Measurements from ENCODE around the gene GNMT.
A peak's percentile ranks its signal among the peaks of the same experiment; 100 is the strongest.
"Not testable (repeated sequence)": the region's sequence is repeated elsewhere in the genome, so short reads cannot be mapped to it uniquely, and the experiment has no call there.

Gene GNMT

DNA sequence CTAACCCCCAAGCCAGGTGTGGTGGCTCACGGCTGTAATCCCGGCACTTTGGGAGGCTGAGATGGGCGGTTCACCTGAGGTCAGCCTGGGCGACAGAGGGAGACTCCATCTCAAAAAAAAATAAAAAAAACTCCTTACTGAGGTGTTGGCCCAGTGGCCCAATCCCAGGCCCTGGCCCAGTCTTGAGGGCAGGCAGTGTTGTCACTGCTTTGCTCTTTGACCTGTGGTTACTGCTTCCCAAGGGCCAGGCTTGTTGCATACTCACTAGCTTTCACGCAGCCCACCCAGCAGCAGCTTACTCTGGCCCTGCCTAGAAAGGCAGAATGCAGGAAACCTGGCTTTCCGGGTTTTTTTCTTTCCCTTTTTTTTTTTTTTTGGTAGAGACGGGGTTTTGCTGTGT lies 18.1 kb upstream of the GNMT start:
- no peak for DNase-seq

DNA sequence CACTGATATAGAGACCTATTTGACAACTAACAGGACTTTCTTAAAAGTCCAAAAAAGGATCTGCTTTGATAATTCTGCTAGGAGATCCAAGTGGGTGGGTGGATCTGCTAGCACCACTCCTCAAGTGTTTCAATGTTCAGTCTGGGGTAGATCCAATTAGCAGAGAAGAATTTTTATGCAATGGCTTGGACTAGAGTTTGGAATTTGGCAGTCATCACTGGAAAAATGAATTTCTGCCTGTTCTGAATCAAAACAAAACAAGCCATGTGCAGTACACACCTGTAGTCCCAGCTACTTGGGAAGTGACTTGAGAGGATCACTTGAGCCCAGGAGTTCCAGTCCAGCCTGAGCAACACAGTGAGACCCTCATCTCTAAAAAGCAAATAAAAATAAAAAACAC lies 12.6 kb upstream of the GNMT start:
- no peak for DNase-seq

DNA sequence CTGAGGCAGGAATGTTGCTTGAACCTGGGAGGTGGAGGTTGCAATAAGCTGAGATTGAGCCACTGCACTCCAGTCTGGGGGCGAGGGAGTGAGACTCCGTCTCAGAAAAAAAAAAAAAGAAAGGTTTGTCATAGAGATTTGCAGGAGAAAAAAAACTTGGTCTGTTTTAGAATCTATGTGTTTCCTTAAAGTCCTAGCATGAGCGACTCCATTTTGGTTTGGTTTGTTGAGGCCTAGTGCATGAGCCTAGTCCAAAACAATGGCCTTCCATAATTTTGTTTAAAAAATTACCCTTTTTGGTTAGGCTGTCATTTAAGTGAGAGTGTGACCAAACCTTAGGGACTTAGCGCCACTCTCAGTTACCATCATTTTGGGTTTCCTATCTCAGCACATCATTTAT lies 8.2 kb upstream of the GNMT start:
- no peak for DNase-seq

DNA sequence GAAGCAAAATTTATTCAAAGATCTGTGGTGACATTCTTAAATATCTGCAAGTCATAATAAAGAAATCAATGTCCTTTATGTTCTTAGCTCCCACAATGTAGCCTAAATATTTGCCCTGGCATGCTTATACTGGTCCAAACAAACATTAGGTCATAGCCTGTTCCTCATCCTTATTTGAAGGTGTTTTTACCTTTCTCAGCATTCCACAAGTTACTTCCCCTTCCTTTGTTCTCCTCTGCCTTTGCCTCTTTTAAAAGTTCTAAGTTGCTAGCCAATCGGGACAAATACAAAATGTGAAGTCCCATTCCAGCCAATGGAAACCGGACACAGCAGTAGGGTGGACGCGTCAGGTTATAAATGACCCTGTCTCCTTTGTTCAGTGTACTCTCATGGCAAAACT lies 6.1 kb upstream of the GNMT start:
- not testable (repeated sequence) for DNase-seq

DNA sequence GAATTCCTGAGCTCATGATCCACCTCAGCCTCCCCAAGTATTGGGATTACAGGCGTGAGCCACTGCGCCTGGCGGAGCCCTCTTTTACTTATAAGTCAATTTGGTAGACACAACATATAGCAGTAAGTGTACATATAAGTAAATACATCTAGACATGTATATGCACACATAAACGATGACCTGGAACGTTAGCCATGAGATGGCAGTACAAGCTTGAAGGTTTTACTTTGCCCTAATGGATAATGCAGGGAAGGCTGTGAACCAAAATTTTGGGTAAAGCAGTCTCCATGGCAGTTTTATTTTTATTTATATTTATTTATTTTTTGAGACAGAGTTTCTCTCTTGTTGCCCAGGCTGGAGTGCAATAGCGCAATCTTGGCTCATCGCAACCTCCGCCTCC lies 2.4 kb upstream of the GNMT start:
- no peak for DNase-seq

DNA sequence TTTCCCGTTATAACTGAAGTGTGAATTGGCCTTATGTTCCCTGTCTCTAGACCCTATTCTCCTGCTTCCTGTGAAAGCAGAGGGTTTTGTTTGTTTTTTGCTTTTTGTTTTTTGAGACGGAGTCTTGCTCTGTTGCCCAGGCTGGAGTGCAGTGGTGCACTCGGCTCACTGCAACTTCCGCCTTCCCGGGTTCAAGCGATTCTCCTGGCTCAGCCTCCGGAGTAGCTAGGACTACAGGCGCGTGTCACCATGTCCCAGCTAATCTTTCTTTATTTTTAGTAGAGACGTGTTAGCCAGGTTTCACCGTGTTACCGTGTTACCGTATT lies 674 bp upstream of the GNMT start:
- DNase-seq, result peak; percentile 10

DNA sequence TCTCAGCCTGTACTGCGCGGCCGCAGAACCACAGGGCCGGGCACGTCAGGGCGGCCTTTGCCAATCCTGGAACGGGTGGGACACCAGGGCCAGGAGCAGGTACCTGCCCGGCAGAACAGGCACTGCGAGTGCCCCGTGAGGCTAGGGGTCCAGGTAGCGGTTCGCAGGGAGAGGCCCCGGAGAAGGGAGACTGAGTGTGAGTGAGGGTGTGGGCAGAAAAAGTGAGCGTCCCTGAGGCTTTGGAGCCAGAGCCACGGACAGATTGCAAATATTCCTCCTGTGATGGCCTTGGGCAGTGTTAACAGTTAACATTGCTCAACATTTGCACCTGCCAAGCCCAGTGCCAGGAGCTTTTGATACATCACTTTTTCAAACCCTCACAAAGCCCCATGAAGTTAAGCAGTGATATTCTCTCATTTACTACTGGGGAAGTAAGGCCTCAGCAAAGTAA lies 491 bp downstream of the GNMT start:
- DNase-seq, result no peak

DNA sequence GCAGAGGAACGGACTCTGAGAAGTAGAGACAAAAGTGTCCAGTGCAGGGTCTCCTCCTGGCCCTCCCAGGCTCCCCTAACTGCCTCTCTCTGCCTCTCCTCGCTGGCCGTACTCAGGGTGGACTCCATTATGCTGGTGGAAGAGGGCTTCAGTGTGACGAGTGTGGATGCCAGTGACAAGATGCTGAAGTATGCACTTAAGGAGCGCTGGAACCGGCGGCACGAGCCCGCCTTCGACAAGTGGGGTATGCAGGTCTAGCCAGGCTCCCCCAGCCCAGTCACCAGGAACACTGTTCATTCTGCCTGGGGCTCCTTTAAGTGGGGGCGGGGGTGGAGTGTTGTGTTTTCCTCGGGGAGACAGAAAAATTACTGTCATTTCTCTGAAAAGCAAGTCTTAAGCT lies 1.5 kb downstream of the GNMT start:
- DNase-seq, result no peak

DNA sequence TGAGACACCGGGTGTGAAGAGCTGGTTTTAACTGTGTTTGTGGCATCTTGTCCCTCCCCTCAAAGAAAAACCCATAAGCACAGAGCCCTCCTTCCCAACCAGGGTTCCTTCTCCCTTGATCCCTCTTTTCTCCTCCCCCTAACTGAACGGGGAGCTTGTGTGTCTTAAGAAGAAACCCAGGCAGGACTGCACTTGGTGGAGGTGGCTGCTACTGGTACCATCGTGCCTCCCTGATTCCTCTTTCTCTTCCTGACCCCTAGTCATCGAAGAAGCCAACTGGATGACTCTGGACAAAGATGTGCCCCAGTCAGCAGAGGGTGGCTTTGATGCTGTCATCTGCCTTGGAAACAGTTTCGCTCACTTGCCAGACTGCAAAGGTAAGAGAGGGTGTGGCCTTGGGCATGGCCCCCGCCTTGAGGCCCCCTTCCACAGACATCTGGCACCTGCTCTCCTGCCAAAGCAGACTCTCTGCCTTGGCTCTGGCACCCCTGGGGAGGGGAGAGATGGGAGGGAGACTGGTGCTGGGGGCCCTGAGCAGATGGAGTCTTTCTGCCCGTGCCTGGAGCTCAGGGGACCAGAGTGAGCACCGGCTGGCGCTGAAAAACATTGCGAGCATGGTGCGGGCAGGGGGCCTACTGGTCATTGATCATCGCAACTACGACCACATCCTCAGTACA lies 2.1 kb downstream of the GNMT start:
- no peak for DNase-seq

DNA sequence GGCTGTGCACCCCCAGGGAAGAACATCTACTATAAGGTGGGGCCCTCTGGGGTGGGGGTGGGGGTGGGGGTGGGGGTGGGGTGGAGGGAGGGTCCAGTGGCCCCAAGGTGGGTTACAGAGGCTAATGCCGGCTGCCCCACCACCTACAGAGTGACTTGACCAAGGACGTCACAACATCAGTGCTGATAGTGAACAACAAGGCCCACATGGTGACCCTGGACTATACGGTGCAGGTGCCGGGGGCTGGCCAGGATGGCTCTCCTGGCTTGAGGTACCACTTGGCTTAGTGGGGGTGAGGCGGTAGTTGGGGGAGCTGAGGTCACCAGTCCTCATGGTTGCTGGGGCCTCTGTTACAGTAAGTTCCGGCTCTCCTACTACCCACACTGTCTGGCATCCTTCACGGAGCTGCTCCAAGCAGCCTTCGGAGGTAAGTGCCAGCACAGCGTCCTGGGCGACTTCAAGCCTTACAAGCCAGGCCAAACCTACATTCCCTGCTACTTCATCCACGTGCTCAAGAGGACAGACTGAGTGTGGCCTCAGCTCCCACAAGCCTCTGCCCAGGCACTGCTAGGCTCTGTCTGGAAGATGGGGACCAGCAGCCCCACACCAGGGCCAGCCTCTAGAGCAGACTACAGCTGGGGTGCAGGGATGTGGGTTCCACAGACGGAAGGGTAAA lies 2.8 kb downstream of the GNMT start:
- DNase-seq, result no peak

DNA sequence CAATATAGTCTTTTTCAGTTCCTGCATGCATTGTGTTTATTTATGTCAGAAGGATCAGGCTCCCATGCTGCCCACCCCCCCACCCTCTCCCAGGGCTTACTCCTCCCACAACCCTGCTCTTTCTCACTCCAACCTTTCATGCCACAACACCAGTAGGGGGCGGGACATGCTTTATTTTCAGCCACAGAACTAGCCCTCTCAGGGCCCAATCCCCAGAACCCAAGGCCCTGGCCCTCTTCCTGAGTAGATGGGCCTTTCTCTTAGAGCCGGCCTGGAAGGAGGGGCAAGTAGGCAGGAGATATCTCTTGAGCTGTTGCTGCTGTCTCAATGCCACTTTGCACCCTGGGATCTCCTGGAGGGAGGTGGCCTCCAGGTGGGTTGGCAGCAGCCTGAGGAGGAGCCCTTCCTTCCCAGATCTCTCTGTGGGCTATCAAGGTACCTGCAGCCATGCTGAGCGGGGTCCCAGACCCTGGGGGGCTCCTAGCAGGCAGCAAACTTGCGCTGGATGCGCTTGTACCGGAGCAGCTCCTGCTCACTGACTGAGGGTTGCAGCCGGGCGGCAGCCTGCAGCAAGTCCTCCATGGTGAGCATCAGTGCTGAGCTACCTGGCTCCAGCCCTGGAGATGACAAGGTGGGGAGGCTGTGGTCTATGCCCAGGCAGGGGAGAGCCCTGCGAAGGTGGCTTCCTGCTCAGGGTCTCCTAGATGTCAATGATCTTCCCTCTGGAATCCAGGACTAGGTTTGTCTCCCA lies 3.5 kb downstream of the GNMT start:
- DNase-seq, result peak; percentile 61

DNA sequence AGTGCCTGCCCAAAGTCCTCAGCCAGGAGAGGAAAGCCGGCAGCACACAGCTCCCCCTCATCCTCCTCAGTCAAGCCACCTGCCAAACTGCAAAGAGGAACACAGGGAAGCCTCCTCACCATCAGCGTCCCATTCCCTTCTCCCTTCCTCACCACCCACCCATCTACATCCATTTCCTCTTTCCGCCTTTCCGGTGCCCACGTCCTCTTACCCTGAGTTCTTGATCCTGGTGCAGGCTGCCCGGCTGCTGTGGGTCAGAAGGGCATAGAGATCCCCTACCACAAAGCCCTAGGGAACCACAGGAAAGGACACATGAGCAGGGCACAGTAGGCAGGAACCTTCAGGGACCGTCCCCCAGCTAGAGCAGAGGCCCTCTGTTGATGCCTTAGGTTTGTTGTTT lies 6.0 kb downstream of the GNMT start:
- DNase-seq, result no peak

DNA sequence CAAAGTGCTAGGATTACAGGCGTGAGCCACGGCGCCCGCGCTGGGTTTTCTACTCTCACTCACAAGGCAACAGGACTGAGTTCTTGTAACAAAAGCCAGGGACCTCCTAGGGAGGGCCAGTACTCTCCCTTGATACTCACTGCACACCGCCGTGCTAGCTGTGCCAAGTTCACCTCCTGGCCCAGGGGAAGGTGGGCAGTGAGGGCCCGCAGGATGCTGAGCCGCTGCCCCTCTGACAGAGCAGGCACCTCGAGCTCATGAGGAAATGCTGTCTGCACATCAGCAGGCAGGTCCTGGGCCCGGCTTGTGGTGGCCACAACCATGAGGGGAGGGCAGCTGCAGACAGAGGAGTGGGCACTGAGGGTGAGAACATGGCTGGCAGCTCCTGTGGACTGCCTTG lies 6.7 kb downstream of the GNMT start:
- DNase-seq, result no peak

DNA sequence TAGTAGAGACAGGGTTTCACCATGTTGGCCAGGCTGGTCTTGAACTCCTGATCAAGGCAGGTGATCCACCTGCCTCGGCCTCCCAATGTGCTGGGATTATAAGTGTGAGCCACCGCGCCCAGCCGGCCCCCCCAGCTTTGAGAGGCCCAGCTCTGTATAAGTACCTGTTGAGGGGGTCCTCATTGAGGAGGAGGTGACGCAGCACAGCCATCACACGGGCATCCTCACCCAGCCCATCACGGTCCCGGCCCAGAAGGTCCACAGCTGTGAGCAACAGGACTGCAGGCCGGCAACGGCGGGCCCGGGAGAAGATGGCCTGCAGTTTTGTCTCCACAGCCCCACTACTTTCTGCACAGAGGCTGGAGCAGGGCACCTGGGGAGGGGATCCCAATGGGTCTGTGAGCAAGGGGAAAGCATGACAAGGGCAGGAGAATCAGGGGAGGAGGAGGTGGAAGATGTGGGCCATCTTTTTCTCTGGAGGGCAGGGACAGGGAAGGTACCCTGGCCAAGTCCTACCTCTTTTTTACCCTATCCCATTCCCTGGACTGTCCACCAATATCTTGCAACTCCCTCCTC lies 7.7 kb downstream of the GNMT start:
- no peak for DNase-seq

DNA sequence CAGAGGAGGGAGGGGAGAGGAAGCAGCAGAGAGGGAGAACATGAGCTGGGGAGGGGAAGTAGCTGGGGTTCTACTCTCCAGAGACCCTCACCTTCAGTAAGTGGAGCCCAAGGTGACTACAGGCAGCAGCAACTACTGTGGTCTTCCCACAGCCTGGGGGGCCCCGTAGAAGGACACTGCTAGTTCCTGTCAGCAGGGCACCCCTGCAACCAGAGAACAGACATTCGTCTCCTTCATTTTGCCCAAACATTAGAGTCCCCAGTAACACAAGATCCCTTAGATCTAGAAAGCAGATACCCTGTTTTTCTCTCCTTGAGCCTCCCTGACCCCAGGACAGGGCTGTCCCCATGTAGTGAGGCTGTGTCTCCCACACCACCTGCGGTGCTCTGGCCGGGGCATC lies 8.2 kb downstream of the GNMT start:
- DNase-seq, result no peak

DNA sequence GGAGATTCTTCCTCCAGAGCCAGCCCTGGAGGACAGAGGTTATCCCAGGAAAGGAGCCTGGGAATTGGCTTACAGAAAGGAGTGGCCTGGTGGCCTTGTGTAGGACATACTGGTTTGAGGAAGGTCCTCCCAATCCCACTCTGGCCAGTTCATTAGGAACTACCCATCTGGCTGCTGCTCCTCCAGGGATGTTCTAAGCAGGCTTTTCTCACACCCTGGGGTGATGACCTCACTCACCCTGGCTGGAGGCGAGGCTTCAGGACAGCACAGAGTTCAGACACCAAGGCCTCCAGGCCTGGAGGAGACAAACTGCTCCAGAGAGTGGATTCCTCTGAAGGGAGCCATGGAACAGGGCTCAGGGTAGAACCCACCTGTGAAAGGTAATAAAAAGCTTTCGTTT lies 8.9 kb downstream of the GNMT start:
- no peak for DNase-seq

DNA sequence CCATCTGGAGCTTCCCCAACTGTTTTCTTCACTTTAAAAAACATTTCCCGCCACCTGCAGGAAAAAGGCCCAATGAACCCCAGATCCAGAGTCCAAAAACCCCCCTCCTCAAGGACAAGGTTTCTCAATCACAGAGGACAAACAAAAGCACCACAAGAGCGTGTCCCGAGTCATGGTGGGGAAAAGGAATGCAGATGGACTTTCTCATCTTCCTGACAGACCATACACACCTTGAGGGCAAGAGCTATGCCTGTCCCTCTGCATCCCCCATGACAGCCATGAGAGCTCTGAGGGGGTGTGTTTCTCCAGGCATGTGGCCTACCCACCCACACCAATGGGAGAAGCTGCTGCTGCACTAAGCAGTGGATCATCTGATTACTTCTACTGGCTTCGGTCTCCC lies 9.4 kb downstream of the GNMT start:
- DNase-seq, result no peak

DNA sequence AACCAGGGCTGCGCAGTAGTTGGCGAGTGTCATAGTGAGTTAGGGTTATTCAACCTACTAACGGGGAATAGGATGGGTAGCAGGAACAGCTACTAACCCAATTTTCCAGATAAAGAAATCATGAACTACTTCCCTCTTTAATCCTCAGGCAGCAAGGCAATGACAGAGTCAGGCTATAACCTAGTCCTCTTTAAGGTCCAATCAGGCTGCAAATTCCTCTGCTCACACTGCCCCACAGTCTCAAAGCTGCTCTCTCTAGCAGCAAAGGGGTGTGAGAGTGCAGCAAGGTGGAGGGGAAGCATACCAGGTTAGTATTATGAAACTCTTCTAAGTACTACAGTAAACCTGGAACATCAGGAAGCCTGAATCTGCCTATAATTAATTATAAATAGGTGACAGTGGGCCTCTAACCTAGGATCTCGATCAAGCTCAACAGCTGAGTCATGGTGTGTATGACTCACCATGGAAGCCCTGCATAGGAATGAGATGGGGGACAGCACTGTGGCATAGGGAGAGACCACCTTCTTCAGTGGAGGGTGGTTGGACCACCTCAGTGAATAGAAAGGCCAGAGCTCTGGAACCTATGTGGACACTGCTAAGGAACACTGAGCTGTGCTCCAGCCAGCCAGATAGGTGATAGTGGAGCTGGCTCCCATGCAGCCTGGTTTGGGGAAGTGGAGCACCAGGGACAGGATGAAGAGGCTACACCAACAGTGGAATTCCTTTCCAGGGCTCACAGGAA lies 10.5 kb downstream of the GNMT start:
- no peak for DNase-seq

DNA sequence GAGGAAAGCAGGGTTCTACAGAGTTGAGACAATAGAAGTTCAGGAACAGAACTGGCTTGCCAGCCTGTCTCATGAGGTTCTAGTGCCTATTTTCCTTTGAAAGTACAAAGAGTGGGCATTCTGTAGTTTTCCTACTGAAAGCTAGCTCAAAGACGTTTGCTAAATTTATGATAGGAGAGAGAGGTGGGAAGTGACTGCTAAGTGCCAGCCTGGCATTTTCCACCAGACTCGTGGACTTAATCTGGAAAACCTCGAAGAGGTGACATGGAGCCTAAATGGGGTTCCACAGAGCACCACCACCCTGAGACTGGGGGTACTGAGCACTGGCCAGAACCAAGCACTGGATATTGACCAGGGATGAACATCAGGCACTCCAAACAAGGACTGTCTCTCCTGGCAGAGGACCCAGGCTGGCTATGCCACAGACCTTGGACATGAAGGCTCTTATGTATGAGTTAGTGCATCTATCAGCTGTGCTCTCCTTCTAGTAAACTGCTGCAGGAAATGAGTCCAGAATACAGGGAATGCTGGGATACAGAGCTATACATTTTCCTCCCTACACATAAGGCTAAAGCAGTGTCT lies 11.3 kb downstream of the GNMT start:
- DNase-seq, result no peak

DNA sequence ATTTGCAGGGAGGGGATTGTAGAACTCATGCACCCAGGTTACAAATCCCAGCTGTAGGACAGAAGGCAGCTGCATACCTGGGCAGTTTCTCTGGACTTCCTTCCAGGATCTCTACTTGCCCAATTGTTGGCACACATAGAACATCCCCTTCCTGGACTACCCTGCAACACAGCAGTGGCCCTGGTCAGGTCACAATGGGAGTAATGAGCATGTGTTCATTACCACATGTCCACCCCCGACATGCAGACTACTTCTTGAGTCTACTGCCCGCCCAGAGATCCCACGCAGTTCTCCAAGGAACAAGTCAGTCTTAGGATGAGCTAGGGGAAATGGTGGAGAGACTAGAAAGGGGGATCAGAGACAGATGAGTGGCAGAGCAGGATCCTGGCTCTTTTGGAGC lies 13.4 kb downstream of the GNMT start:
- no peak for DNase-seq

DNA sequence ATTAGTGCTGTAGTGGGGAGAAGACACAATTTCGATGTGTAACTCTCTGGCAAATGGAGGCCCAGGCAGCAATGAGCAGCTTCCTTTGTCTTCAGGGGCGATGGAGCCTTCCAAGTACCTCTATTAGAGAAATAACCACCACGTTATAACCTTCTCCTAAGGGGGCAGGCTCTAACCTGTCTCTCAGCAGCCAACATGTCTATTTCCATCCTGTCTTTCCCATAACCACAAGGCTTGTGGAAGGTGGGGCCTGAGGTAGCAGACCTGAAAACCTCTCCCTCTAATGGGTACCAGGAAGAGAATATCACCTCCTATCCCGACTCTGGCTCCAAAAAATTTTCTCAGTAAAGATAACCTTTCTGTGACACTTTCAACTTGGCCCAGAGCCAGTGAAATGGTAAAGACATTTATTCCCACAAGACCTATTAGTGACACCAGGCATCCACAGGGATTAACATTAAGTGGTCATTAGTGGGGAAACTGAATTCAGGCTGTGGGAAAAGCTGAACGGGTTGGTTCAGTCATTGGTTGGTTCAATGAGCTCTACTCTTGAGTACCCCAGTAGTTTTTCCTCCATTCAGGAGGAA lies 14.5 kb downstream of the GNMT start:
- DNase-seq, result no peak

DNA sequence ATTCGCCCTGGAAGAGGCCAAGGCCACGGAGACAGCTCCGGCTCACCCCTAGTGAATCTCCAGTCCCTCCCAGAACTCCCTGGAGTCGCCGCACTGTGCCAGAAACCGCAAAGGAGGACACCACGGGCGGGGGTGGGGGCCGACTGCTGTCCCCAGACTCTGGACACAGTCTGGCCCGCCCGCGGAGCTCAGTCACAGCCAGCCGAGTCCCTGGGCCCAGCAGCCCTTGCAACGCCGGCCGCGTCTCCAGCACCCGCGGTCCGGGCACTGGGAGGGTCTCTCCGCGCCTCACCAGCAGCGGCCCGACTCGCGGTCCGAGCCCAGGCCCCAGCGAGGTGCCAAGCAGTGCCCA lies 17.9 kb downstream of the GNMT start:
- peak; percentile 34 for DNase-seq
